ENCODE measurements around the gene SPAG6.

GRCh38 chr10:22456486-22456885 is 111.2 kb downstream of the SPAG6 start:
- TF ChIP-seq POLR2A (IDR thresholded peaks at IDR 0.05; ENCODE audit: low read length) (no peak), GATA1 (IDR thresholded peaks at IDR 0.05; ENCODE audit: low read depth, low read length) (no peak)

Data from erythroblast (primary cell).